A673 (cell line): ENCODE data around the gene ARHGAP11A. TPM values are rescaled to one million over a fixed set of nuclear protein-coding genes. Genes with fewer than 3 reads are reported as not detected.

Experiments used
- BruUV-seq: library from RNA; stranded (reverse); fragments of 400-500 nt; replicated peaks from 2 replicates; lab custom pipeline; 2021; lab: Mats Ljungman, UMichigan
- CTCF ChIA-PET: fragments of 300-600 bp; sonication (Branson Sonifier 250); formaldehyde crosslinking; loops from one replicate; lab custom pipeline; 2022; ENCODE audit warnings: antibody characterized with exemption; lab: Charles Lee
- POLR2A ChIA-PET: fragments of 300-600 bp; sonication (Branson Sonifier 250); formaldehyde crosslinking; loops from one replicate; lab custom pipeline; 2022; ENCODE audit warnings: antibody characterized with exemption; ENCODE audit not compliant: low non-redundant PET; lab: Charles Lee
- DNase-seq: peaks from one replicate; pipeline ENCODE4 v3.0.0-alpha.2; 2015; ENCODE audit warnings: low spot score
- H3K27ac ChIP-seq: fragments of 200-600 bp; sonication (generic); 2 replicates; pipeline ENCODE4 v1.5.1; 2016; ENCODE audit warnings: mixed run types, low read depth, mild to moderate bottlenecking, mixed read lengths, antibody characterized with exemption, low read length; ENCODE audit not compliant: poor library complexity, severe bottlenecking
- H3K27me3 ChIP-seq: fragments of 200-600 bp; sonication (generic); replicated peaks from 2 replicates; pipeline ENCODE4 v1.6.1; 2017; ENCODE audit warnings: mixed run types, low read depth, mild to moderate bottlenecking, mixed read lengths, antibody characterized with exemption, low read length; ENCODE audit not compliant: insufficient read depth, poor library complexity
- H3K36me3 ChIP-seq: fragments of 200-600 bp; sonication (generic); 2 replicates; pipeline ENCODE4 v1.6.1; 2016; ENCODE audit warnings: mixed run types, mild to moderate bottlenecking, mixed read lengths, antibody characterized with exemption, low read length; ENCODE audit not compliant: insufficient read depth, poor library complexity, severe bottlenecking
- H3K4me1 ChIP-seq: fragments of 200-600 bp; sonication (generic); 2 replicates; pipeline ENCODE4 v1.6.1; 2017; ENCODE audit warnings: mixed run types, mild to moderate bottlenecking, mixed read lengths, antibody characterized with exemption, low read length; ENCODE audit not compliant: insufficient read depth, poor library complexity, severe bottlenecking
- H3K4me3 ChIP-seq: fragments of 200-600 bp; sonication (generic); 2 replicates; pipeline ENCODE4 v1.5.1; 2016; ENCODE audit warnings: low read depth, mixed run types, mild to moderate bottlenecking, mixed read lengths, low read length; ENCODE audit not compliant: poor library complexity, severe bottlenecking
- H3K9me3 ChIP-seq: fragments of 200-600 bp; sonication (generic); 2 replicates; pipeline ENCODE4 v1.6.1; 2016; ENCODE audit warnings: mixed run types, low read depth, mild to moderate bottlenecking, mixed read lengths, antibody characterized with exemption, low read length; ENCODE audit not compliant: poor library complexity, severe bottlenecking
- EZH2 ChIP-seq: fragments of 200-600 bp; sonication (generic); IDR thresholded peaks from 2 replicates; pipeline ENCODE4 v1.6.1; 2017; ENCODE audit warnings: borderline replicate concordance, low read depth, mild to moderate bottlenecking, mixed read lengths, antibody characterized with exemption, low read length; ENCODE audit not compliant: poor library complexity, severe bottlenecking
- intact Hi-C: fragments of 100-400 bp; cut with micrococcal nuclease; formaldehyde crosslinking; loops from one replicate; pipeline ENCODE4 v1.10.0; 2022; ENCODE audit not compliant: unreplicated experiment
- total RNA-seq: library from RNA; stranded (reverse); gene quantifications from 2 replicates; pipeline ENCODE4 v1.2.3, GENCODE V29; 2021
- TF ChIP-seq, protein P1 (sequence below): fragments of 300-800, 200-600 bp; sonication (generic); conservative IDR thresholded peaks from 2 replicates; pipeline ENCODE4 v1.5.1; 2017; ENCODE audit warnings: low read depth, mild to moderate bottlenecking, antibody characterized with exemption, low read length, moderate library complexity, mixed read lengths

Gene ARHGAP11A
- total RNA-seq, 1 experiment from 2014 or later, result 173 TPM

- Histone ChIP-seq H3K4me1 (peaks cover 7% of the 10 kb centered on the region), H3K36me3 (no peaks in the 10 kb centered on the region), H3K9me3 (no peaks in the 10 kb centered on the region), H3K27ac (no peak overlapping the region), H3K4me3 (no peak overlapping the region), H3K27me3 (no peaks in the 10 kb centered on the region)
- peak; percentile 17 for DNase-seq
- TF ChIP-seq, protein P1, sequence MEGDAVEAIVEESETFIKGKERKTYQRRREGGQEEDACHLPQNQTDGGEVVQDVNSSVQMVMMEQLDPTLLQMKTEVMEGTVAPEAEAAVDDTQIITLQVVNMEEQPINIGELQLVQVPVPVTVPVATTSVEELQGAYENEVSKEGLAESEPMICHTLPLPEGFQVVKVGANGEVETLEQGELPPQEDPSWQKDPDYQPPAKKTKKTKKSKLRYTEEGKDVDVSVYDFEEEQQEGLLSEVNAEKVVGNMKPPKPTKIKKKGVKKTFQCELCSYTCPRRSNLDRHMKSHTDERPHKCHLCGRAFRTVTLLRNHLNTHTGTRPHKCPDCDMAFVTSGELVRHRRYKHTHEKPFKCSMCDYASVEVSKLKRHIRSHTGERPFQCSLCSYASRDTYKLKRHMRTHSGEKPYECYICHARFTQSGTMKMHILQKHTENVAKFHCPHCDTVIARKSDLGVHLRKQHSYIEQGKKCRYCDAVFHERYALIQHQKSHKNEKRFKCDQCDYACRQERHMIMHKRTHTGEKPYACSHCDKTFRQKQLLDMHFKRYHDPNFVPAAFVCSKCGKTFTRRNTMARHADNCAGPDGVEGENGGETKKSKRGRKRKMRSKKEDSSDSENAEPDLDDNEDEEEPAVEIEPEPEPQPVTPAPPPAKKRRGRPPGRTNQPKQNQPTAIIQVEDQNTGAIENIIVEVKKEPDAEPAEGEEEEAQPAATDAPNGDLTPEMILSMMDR, result peak; percentile 47
- no peak for TF ChIP-seq EZH2
- ChIA-PET POLR2A (no interaction called here), CTCF (interaction anchor here (1.1 kb wide), 1 partner anchor 307 kb away, joined by 3 read pairs; no protein-coding TSS in a partner anchor)
- intact Hi-C loops, result no loop called here
- no TSS peak for BruUV-seq
Measured at GRCh38 chr15:32649342-32649741, 34.0 kb downstream of the ARHGAP11A start.

GRCh38 chr15:32651229-32651837 is 36.0 kb downstream of the ARHGAP11A start:
- peak; percentile 74 for DNase-seq
- intact Hi-C loops, result no loop called here
- Histone ChIP-seq H3K4me1 (peaks cover 2% of the 10 kb centered on the region), H3K36me3 (no peaks in the 10 kb centered on the region), H3K4me3 (no peak overlapping the region), H3K27me3 (no peaks in the 10 kb centered on the region), H3K9me3 (no peaks in the 10 kb centered on the region), H3K27ac (no peak overlapping the region)
- CTCF ChIA-PET, result interaction anchor here (1.0 kb wide), 1 partner anchor 305 kb away, joined by 5 read pairs; no protein-coding TSS in a partner anchor
- POLR2A ChIA-PET, result no interaction called here
- TF ChIP-seq EZH2, result no peak
- TF ChIP-seq, protein P1, result peak; percentile 92
- no TSS peak for BruUV-seq

- DNase-seq, result no peak
- Histone ChIP-seq H3K4me3 (no peak overlapping the region), H3K9me3 (no peaks in the 10 kb centered on the region), H3K36me3 (no peaks in the 10 kb centered on the region), H3K27me3 (no peaks in the 10 kb centered on the region), H3K27ac (no peak overlapping the region), H3K4me1 (no peaks in the 10 kb centered on the region)
- ChIA-PET CTCF (interaction anchor here (0.5 kb wide), 1 partner anchor 368 kb away, joined by 4 read pairs; no protein-coding TSS in a partner anchor), POLR2A (no interaction called here)
- intact Hi-C loops, result no loop called here
- TF ChIP-seq, protein P1, result no peak
- no peak for TF ChIP-seq EZH2
- no TSS peak for BruUV-seq
Measured at GRCh38 chr15:32652178-32652577, 36.9 kb downstream of the ARHGAP11A start.
